ENCODE results near the gene PRR18.

PRR18 gene

DNA sequence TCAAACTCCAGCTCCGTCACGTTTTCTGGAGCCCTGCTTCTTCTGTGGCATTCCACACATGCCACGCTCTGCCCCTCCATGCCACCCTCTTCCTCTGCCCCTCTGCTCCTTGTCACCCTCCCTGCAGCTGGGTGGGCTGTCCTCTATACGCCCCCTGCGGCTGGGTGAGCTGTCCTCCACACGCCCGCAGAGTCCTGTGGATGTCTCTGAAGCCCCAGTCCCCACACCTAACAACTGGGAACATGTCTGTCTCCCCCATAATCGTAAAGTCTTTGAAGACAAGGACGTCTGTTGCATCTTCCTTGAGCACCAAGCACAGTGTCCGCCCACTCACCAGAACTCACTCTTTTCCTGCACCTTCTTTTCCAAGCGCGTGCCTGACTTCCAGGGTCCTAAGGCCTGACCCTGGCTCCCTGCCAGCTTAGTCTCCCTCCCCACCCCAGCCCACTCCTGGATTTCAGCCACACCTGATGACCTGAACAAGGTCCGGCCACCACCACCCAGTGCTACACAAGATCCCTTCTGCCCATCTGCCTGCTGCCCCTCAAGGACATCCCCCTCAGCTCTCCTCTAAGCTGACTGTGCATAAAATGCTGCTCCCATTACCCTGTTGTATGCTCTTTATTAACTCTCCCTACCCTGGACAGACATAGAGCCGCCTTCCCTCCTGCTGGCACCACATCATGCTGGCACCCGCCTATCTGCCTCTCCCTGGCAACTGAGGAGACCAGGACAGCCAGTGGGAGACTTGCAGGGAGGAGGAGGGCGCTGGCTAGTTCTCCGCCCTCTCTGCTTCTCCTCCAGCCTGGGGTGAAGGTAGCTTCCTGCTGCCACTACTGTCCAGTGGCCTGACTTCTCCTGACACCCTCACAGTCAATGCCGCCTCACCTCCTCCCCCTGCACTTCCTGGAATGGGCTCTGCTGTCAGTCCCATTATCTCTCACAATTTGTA is 10.7 kb upstream of the PRR18 start:
- TF ChIP-seq, protein P1, sequence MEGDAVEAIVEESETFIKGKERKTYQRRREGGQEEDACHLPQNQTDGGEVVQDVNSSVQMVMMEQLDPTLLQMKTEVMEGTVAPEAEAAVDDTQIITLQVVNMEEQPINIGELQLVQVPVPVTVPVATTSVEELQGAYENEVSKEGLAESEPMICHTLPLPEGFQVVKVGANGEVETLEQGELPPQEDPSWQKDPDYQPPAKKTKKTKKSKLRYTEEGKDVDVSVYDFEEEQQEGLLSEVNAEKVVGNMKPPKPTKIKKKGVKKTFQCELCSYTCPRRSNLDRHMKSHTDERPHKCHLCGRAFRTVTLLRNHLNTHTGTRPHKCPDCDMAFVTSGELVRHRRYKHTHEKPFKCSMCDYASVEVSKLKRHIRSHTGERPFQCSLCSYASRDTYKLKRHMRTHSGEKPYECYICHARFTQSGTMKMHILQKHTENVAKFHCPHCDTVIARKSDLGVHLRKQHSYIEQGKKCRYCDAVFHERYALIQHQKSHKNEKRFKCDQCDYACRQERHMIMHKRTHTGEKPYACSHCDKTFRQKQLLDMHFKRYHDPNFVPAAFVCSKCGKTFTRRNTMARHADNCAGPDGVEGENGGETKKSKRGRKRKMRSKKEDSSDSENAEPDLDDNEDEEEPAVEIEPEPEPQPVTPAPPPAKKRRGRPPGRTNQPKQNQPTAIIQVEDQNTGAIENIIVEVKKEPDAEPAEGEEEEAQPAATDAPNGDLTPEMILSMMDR (IDR thresholded peaks at IDR 0.05; ENCODE audit: control insufficient read depth, extremely low read depth, insufficient read depth), result no peak

GRCh38 chr6:166318227-166318626 is 10.0 kb upstream of the PRR18 start:
- H3K4me3 ChIP-seq (ENCODE audit: low read depth, low read length), result no peak overlapping the region
- TF ChIP-seq, protein P1 (IDR thresholded peaks at IDR 0.05; ENCODE audit: control insufficient read depth, extremely low read depth, insufficient read depth), result no peak

More for the DNA sequence above, 10.7 kb upstream of the PRR18 start:
- DNase-seq (ENCODE audit: low read depth), result peak; percentile 34
- no peak overlapping the region for H3K4me3 ChIP-seq (ENCODE audit: low read depth, low read length)

DNA sequence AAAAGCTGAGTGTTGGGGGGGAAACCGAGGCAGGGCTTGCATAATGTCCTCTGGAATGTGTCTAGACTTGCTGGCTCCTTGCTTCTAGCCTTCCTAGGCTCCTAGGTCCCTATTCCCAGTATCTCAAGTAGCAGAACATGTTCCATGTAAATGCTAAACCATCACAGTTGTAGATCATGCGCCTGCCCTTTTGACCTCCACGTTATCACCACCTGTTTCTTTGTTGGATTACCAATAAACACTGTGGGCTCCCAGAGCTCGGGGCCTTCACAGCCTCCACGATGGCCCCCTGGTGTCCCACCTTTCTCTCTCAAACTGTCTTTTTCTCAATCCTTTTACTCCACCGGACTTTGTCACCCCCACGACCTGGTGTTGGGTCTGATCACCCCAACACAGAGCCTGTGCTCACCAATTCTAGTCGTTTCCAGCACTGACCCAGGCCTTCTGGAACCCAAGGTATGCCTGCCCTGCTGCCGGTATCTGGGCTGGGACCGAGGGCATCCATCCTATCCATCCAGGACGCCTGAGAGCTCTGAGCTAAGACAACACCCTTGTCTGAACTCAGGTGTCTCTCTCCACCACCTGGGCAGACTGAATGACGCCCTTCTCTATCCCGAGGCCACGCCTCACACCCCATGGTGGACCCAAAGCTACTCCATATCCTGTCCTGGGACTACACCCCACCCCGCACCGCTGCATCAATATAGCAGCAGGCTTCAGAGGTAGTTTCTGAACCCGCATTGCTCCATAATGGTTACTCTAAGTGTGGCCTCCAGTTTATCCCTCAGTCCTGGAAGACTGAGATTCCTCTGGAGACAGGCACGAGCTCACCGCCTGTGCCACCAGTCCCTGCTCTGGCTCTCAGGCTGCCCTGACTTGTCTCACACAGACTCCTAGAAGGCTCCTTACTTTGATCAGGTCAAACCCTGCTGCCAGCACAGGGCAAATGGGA is 9.3 kb upstream of the PRR18 start:
- TF ChIP-seq, protein P1 (IDR thresholded peaks at IDR 0.05; ENCODE audit: control insufficient read depth, extremely low read depth, insufficient read depth), result no peak
- H3K4me3 ChIP-seq (ENCODE audit: low read depth, low read length), result no peak overlapping the region
- DNase-seq (ENCODE audit: low read depth), result no peak

More at GRCh38 chr6:166318227-166318626, 10.0 kb upstream of the PRR18 start:
- no peak for DNase-seq (ENCODE audit: low read depth)

DNA sequence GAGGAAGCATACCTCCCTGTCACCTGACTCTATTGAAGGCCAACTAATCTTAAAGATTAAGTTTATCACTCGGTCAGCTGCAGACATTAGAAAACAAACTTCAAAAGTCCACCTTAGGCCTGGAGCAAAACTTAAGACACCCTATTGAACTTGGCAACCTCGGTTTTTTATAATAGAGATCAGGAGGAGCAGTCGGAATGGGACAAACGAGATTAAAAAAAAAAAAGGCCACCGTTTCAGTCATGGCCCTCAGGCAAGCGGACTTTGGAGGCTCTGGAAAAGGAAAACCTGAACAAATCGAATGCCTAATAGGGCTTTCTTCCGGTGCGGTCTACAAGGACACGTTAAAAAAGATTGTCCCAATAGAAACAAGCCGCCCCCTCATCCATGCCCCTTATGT is 7.2 kb upstream of the PRR18 start:
- no peak overlapping the region for H3K4me3 ChIP-seq (ENCODE audit: low read depth, low read length)
- TF ChIP-seq, protein P1 (IDR thresholded peaks at IDR 0.05; ENCODE audit: control insufficient read depth, extremely low read depth, insufficient read depth), result no peak
- DNase-seq (ENCODE audit: low read depth), result no peak

- no peak for DNase-seq (ENCODE audit: low read depth)
- TF ChIP-seq, protein P1 (IDR thresholded peaks at IDR 0.05; ENCODE audit: control insufficient read depth, extremely low read depth, insufficient read depth), result no peak
- no peak overlapping the region for H3K4me3 ChIP-seq (ENCODE audit: low read depth, low read length)
Observed at GRCh38 chr6:166314454-166314853, 6.3 kb upstream of the PRR18 start.

- TF ChIP-seq, protein P1 (IDR thresholded peaks at IDR 0.05; ENCODE audit: control insufficient read depth, extremely low read depth, insufficient read depth), result peak; percentile 58
- no peak overlapping the region for H3K4me3 ChIP-seq (ENCODE audit: low read depth, low read length)
- DNase-seq (ENCODE audit: low read depth), result no peak
Observed at GRCh38 chr6:166313255-166314070, 5.3 kb upstream of the PRR18 start.

All from LNCaP clone FGC (cell line).